IMR-90 (cell line): ENCODE measurements around the gene CYSTM1. TPM values are rescaled to one million over a fixed set of nuclear protein-coding genes. Genes with fewer than 3 reads are reported as not detected.

ENCODE experiments used
- ATAC-seq: fragments of 200-7000 bp; cut with Tn5 transposase; 2 replicates; pipeline ENCODE4 v1.9.1; 2020; ENCODE audit warnings: low read depth, mild to moderate bottlenecking, moderate library complexity
- BruUV-seq: library from RNA; stranded (reverse); fragments of 400-500 nt; replicated peaks from 2 replicates; lab custom pipeline; 2021; lab: Mats Ljungman, UMichigan
- CTCF ChIA-PET: fragments of 300-600 bp; formaldehyde crosslinking; extraction: SDS; loops from one replicate; lab custom pipeline; 2021; ENCODE audit warnings: antibody characterized with exemption; lab: Yijun Ruan, JAX
- POLR2A ChIA-PET: fragments of 300-600 bp; sonication (Branson Sonifier 250); formaldehyde crosslinking; loops from one replicate; lab custom pipeline; 2022; ENCODE audit warnings: antibody characterized with exemption; ENCODE audit not compliant: unreplicated experiment; lab: Charles Lee
- DNase-seq: peaks from one replicate; pipeline ENCODE4 v3.0.0; 2013
- H2AFZ ChIP-seq: replicated peaks from 2 replicates; pipeline ENCODE3; 2013; ENCODE audit warnings: low read length, mild to moderate bottlenecking; ENCODE audit not compliant: poor library complexity
- H2AK5ac ChIP-seq: 2 replicates; pipeline ENCODE4 v1.6.1; 2013; ENCODE audit warnings: low read depth, low read length, inconsistent platforms
- H2AK9ac ChIP-seq: replicated peaks from 2 replicates; pipeline ENCODE3; 2013; ENCODE audit warnings: mild to moderate bottlenecking, low read depth, low read length, moderate library complexity; ENCODE audit not compliant: poor library complexity
- H2BK120ac ChIP-seq: 2 replicates; pipeline ENCODE4 v1.6.1; 2013; ENCODE audit warnings: low read depth, low read length, inconsistent platforms
- H2BK15ac ChIP-seq: 3 replicates; pipeline ENCODE4 v1.6.1; 2013; ENCODE audit warnings: low read depth, low read length, inconsistent platforms
- H2BK20ac ChIP-seq: 2 replicates; pipeline ENCODE4 v1.6.1; 2013; ENCODE audit warnings: low read depth, mild to moderate bottlenecking, inconsistent platforms, low read length, moderate library complexity
- H2BK5ac ChIP-seq: 2 replicates; pipeline ENCODE4 v1.6.1; 2013; ENCODE audit warnings: mild to moderate bottlenecking, low read depth, low read length, inconsistent platforms; ENCODE audit not compliant: poor library complexity, severe bottlenecking
- H3K14ac ChIP-seq: replicated peaks from 2 replicates; pipeline ENCODE4 v1.6.1; 2013; ENCODE audit warnings: low read depth, low read length, inconsistent platforms
- H3K18ac ChIP-seq: 2 replicates; pipeline ENCODE4 v1.6.1; 2013; ENCODE audit warnings: low read depth, low read length, control low read depth
- H3K23ac ChIP-seq: 2 replicates; pipeline ENCODE4 v1.6.1; 2013; ENCODE audit warnings: low read depth, low read length, inconsistent platforms
- H3K27ac ChIP-seq: 2 replicates; pipeline ENCODE4 v1.5.1; 2013; ENCODE audit warnings: mild to moderate bottlenecking, control low read depth, low read length; ENCODE audit not compliant: insufficient read depth
- H3K27me3 ChIP-seq: 2 replicates; pipeline ENCODE4 v1.6.1; 2013; ENCODE audit warnings: low read length; ENCODE audit not compliant: control insufficient read depth, insufficient read depth
- H3K36me3 ChIP-seq: 2 replicates; pipeline ENCODE4 v1.6.1; 2013; ENCODE audit warnings: low read length, mixed read lengths; ENCODE audit not compliant: control insufficient read depth, insufficient read depth
- H3K4ac ChIP-seq: 2 replicates; pipeline ENCODE4 v1.6.1; 2013; ENCODE audit warnings: low read depth, low read length, inconsistent platforms
- H3K4me1 ChIP-seq: 2 replicates; pipeline ENCODE4 v1.6.1; 2013; ENCODE audit warnings: low read length, mixed read lengths; ENCODE audit not compliant: control insufficient read depth, insufficient read depth
- H3K4me2 ChIP-seq: 2 replicates; pipeline ENCODE4 v1.6.1; 2013; ENCODE audit warnings: low read depth, mild to moderate bottlenecking, control low read depth, low read length, moderate library complexity
- H3K4me3 ChIP-seq: 2 replicates; pipeline ENCODE4 v1.5.1; 2013; ENCODE audit warnings: low read depth, mild to moderate bottlenecking, control low read depth, low read length, moderate library complexity; ENCODE audit not compliant: insufficient read depth
- H3K56ac ChIP-seq: 2 replicates; pipeline ENCODE4 v1.6.1; 2013; ENCODE audit warnings: low read length, inconsistent platforms; ENCODE audit not compliant: insufficient read depth; ENCODE audit errors: extremely low read depth
- H3K79me1 ChIP-seq, 2 experiments: 2 replicates each; pipeline ENCODE4 v1.6.1; 2013; ENCODE audit warnings: low read length in 2 of 2, inconsistent platforms in 1 of 2, low read depth in 1 of 2
- H3K9ac ChIP-seq: 2 replicates; pipeline ENCODE4 v1.6.1; 2013; ENCODE audit warnings: low read depth, low read length, control low read depth
- H3K9me1 ChIP-seq: 2 replicates; pipeline ENCODE4 v1.6.1; 2013; ENCODE audit warnings: low read length, inconsistent platforms; ENCODE audit not compliant: insufficient read depth
- H3K9me3 ChIP-seq: 2 replicates; pipeline ENCODE4 v1.6.1; 2013; ENCODE audit warnings: low read length; ENCODE audit not compliant: control insufficient read depth, insufficient read depth
- H4K20me1 ChIP-seq: 2 replicates; pipeline ENCODE4 v1.6.1; 2013; ENCODE audit warnings: low read length, inconsistent platforms; ENCODE audit not compliant: insufficient read depth
- H4K5ac ChIP-seq: 2 replicates; pipeline ENCODE4 v1.6.1; 2013; ENCODE audit warnings: mild to moderate bottlenecking, low read depth, low read length, control low read depth
- H4K8ac ChIP-seq, 2 experiments: 2 replicates each; pipeline ENCODE4 v1.6.1; 2013; ENCODE audit warnings: low read depth in 2 of 2, low read length in 2 of 2, control low read depth in 1 of 2, inconsistent platforms in 1 of 2
- H4K91ac ChIP-seq: 2 replicates; pipeline ENCODE4 v1.6.1; 2013; ENCODE audit warnings: low read depth, low read length, inconsistent platforms; ENCODE audit not compliant: insufficient read depth
- BHLHE40 ChIP-seq: fragments of 150-350 bp; IDR thresholded peaks from 2 replicates; pipeline ENCODE4 v1.6.1; 2016; ENCODE audit warnings: mild to moderate bottlenecking, low read depth, low read length
- CEBPB ChIP-seq: IDR thresholded peaks from 2 replicates; pipeline ENCODE4 v1.6.1; 2012; ENCODE audit warnings: low read depth, low read length, improper control_type of control experiment
- CHD1 ChIP-seq: IDR thresholded peaks from 2 replicates; pipeline ENCODE4 v1.6.1; 2012; ENCODE audit warnings: low read depth, low read length, improper control_type of control experiment
- CTCF ChIP-seq: conservative IDR thresholded peaks from 2 replicates; pipeline ENCODE4 v1.5.1; 2012; ENCODE audit warnings: mild to moderate bottlenecking, low read depth, low read length, improper control_type of control experiment
- ELK1 ChIP-seq: fragments of 150-350 bp; IDR thresholded peaks from 2 replicates; pipeline ENCODE4 v1.6.1; 2016; ENCODE audit warnings: low read depth, mild to moderate bottlenecking, low read length, moderate library complexity, borderline replicate concordance
- FOS ChIP-seq: fragments of 150-350 bp; IDR thresholded peaks from 2 replicates; pipeline ENCODE4 v1.6.1; 2016; ENCODE audit warnings: low read depth, low read length
- MAFK ChIP-seq: IDR thresholded peaks from 2 replicates; pipeline ENCODE4 v1.6.1; 2012; ENCODE audit warnings: low read depth, low read length, improper control_type of control experiment
- MAZ ChIP-seq: IDR thresholded peaks from 2 replicates; pipeline ENCODE4 v1.6.1; 2012; ENCODE audit warnings: low read depth, mild to moderate bottlenecking, low read length, improper control_type of control experiment, moderate library complexity, borderline replicate concordance
- MXI1 ChIP-seq: IDR thresholded peaks from 2 replicates; pipeline ENCODE4 v1.6.1; 2012; ENCODE audit warnings: low read depth, mild to moderate bottlenecking, low read length, moderate library complexity, borderline replicate concordance
- NFE2L2 ChIP-seq: fragments of 150-350 bp; IDR thresholded peaks from 2 replicates; pipeline ENCODE4 v1.6.1; 2016; ENCODE audit warnings: low read depth, mild to moderate bottlenecking, low read length
- POLR2A ChIP-seq: IDR thresholded peaks from 2 replicates; pipeline ENCODE4 v1.6.1; 2012; ENCODE audit warnings: mild to moderate bottlenecking, low read depth, low read length
- RAD21 ChIP-seq: IDR thresholded peaks from 2 replicates; pipeline ENCODE4 v1.6.1; 2012; ENCODE audit warnings: low read length, improper control_type of control experiment
- RCOR1 ChIP-seq: IDR thresholded peaks from 2 replicates; pipeline ENCODE4 v1.6.1; 2012; ENCODE audit warnings: mild to moderate bottlenecking, low read length, improper control_type of control experiment; ENCODE audit not compliant: insufficient replicate concordance
- RFX5 ChIP-seq: IDR thresholded peaks from 2 replicates; pipeline ENCODE4 v1.8.0; 2012; ENCODE audit warnings: low read depth, mild to moderate bottlenecking, low read length, moderate library complexity
- SMC3 ChIP-seq: fragments of 150-350 bp; IDR thresholded peaks from 2 replicates; pipeline ENCODE4 v1.6.1; 2016; ENCODE audit warnings: low read depth, mild to moderate bottlenecking, antibody characterized with exemption, low read length, moderate library complexity
- USF2 ChIP-seq: fragments of 150-350 bp; IDR thresholded peaks from 2 replicates; pipeline ENCODE4 v1.6.1; 2017; ENCODE audit warnings: mild to moderate bottlenecking, antibody characterized with exemption, low read length, low read depth
- WGBS, 2 experiments: methylation state at CpG; one replicate each; pipeline versions ENCODE4 v1.1.5 to v1.1.7; 2013; ENCODE audit warnings: missing lambda C conversion rate in 2 of 2; ENCODE audit not compliant: insufficient read length in 1 of 2; ENCODE audit errors: extremely low coverage in 2 of 2; 5-methylcytosine and 5-hydroxymethylcytosine counted together
- dilution Hi-C: fragments of 300-500 bp; cut with HindIII; formaldehyde crosslinking; loops from one replicate; pipeline ENCODE4 v1.14.3; 2018; ENCODE audit warnings: low sequenced_read_pairs; ENCODE audit not compliant: unreplicated experiment
- in situ Hi-C: fragments of 300-500 bp; cut with MboI; formaldehyde crosslinking; loops from 3 replicates; pipeline ENCODE4 v1.14.3; 2019; ENCODE audit warnings: low sequenced_read_pairs, inconsistent platforms, mixed read lengths
- intact Hi-C: fragments of 100-400 bp; cut with micrococcal nuclease; formaldehyde crosslinking; loops from 2 replicates; pipeline ENCODE4 v1.10.0; 2022
- polyA plus RNA-seq, 3 experiments: library from polyadenylated mRNA; depleted of rRNA; stranded (reverse); fragments of >200 nt; gene quantifications; 2 replicates each; pipeline ENCODE4 v1.2.3, GENCODE V29; 2012; ENCODE audit warnings: low replicate concordance in 1 of 3
- total RNA-seq: library from RNA; depleted of rRNA; stranded (reverse); fragments of >200 nt; gene quantifications from 2 replicates; pipeline ENCODE4 v1.2.3, GENCODE V29; 2012

The CYSTM1 gene
- total and polyA plus RNA-seq, 2 of the 4 experiments (the other 2 are of a cell fraction) = 7.3 to 15.0 TPM

- in situ Hi-C loops = no loop called here
- Histone ChIP-seq H3K4me1 (peaks cover 5% of the 10 kb centered on the region), H3K9ac (no peak overlapping the region), H2AK5ac (no peak overlapping the region), H3K9me3 (no peaks in the 10 kb centered on the region), H3K36me3 (no peaks in the 10 kb centered on the region; the same call in 1 of the 2 replicates), H3K27ac (no peak overlapping the region), H2AK9ac (no peak overlapping the region), H4K8ac (no peak overlapping the region), H3K4me2 (no peak overlapping the region), H2BK120ac (no peak overlapping the region), H3K27me3 (no peaks in the 10 kb centered on the region), H3K18ac (no peak overlapping the region), H4K91ac (no peak overlapping the region), H3K14ac (no peak overlapping the region), H2BK20ac (no peak overlapping the region), H3K4ac (no peak overlapping the region), H3K23ac (no peak overlapping the region), H3K9me1 (peaks cover 9% of the 10 kb centered on the region), H4K5ac (no peak overlapping the region), H4K20me1 (peaks cover 13% of the 10 kb centered on the region), H2BK15ac (no peak overlapping the region), H2AFZ (no peak overlapping the region), H3K79me1 (peaks cover 22 to 52% of the 10 kb centered on the region in 2 experiments), H3K4me3 (no peak overlapping the region), H2BK5ac (no peak overlapping the region), H3K56ac (no peak overlapping the region)
- dilution Hi-C loops = no loop called here
- TF ChIP-seq USF2 (no peak), RCOR1 (no peak), ELK1 (no peak), RAD21 (no peak), MAFK (no peak), CEBPB (no peak), CHD1 (no peak), SMC3 (no peak), MAZ (no peak), MXI1 (no peak), CTCF (no peak), BHLHE40 (no peak), NFE2L2 (no peak), POLR2A (no peak), RFX5 (no peak), FOS (no peak)
- DNase-seq (no peak), ATAC-seq (no peak)
- WGBS, 2 experiments = no CpG with 5 or more reads among the region's 1 CpG
- ChIA-PET POLR2A (no interaction called here), CTCF (no interaction called here)
- no TSS peak for BruUV-seq
- intact Hi-C loops = no loop called here
Observed at GRCh38 chr5:140265845-140266244, 90.9 kb downstream of the CYSTM1 start.
